HG02981 (cell line): ENCODE measurements around the gene NME7.
A peak's percentile ranks its signal among the peaks of the same experiment; 100 is the strongest.
"Not testable (repeated sequence)": the region's sequence is repeated elsewhere in the genome, so short reads cannot be mapped to it uniquely, and the experiment has no call there.

Experiments used
- ATAC-seq: cut with Tn5 transposase; IDR thresholded peaks from one replicate; pipeline ENCODE4 v1.9.1; 2021; ENCODE audit warnings: mild to moderate bottlenecking, moderate library complexity; ENCODE audit not compliant: unreplicated experiment

The NME7 gene, protein sequence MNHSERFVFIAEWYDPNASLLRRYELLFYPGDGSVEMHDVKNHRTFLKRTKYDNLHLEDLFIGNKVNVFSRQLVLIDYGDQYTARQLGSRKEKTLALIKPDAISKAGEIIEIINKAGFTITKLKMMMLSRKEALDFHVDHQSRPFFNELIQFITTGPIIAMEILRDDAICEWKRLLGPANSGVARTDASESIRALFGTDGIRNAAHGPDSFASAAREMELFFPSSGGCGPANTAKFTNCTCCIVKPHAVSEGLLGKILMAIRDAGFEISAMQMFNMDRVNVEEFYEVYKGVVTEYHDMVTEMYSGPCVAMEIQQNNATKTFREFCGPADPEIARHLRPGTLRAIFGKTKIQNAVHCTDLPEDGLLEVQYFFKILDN

DNA sequence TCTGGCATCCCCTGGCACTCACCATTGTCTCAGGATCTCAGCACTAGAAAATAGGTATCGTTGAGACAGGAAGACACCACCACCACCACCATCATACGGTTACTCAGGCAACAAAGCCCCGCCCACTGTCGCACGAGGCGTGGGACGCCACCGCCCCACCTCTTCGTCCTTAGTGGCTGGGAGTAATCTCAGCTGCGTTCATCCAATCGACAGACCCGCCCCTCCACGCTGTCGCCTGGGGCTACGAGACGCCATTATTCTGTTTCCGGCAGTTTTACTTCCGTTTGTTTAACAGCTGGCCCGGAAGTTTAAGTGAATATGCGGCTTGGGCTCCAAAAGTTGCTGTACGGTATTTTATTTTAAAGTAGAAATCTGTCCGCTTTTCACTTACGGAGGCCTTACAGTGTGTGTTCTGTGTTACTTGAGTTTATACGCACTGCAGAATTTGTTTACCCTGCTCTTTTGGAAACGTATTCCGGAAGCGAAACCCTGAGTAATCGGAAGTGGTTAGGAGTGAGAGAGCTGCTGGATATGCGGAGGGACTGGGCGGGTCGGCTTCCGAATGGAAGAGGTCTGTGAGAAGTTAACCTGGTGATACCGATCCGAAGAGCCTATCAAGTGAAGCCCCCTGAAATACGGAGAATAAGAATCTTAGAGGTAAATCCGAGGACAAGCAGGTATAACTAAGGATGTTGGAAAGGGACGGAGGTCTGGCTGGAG, at the start of gene NME7, which contains the start of gene BLZF1:
Gene NME7 (minus strand): TSS at position 112 of the 720 bp plus-strand sequence. CDS start 87 bp downstream, at position 25.
Gene BLZF1 (plus strand): TSS at position 510 of the 720 bp plus-strand sequence. CDS start 1,328 bp downstream, outside the sequence.
- ATAC-seq = peak; percentile 94

DNA sequence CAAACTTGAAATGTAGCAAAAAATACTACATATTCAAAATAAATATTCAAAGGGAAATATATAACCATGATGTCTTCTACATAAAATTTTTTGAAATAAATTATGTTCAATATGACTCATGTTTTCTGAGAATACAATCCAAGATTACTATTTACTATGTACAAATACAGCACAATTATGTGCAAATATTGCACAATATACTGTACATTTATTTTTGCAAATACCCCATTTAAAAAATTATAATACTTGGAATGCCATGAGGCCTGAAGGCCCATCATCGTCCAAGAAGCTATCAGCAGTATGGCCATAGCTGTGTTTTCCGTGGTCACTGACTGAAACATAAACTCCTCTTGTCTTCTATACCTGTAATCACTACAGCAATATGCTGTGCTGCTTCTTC, 47.4 kb upstream of the NME7 start:
- no peak for ATAC-seq

DNA sequence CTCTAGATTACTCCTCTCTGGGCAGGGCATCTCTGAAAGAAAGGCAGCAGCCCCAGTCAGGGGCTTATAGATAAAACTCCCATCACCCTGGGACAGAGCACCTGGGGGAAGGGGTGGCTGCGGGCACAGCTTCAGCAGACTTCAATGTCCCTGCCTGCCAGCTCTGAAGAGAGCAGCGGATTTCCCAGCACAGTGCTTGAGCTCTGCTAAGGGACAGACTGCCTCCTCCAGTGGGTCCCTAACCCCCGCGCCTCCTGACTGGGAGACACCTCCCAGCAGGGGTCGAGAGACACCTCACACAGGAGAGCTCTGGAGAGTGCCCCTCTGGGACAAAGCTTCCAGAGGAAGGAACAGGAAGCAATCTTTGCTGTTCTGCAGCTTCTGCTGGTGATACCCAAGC, 40.7 kb upstream of the NME7 start:
- not testable (repeated sequence) for ATAC-seq

DNA sequence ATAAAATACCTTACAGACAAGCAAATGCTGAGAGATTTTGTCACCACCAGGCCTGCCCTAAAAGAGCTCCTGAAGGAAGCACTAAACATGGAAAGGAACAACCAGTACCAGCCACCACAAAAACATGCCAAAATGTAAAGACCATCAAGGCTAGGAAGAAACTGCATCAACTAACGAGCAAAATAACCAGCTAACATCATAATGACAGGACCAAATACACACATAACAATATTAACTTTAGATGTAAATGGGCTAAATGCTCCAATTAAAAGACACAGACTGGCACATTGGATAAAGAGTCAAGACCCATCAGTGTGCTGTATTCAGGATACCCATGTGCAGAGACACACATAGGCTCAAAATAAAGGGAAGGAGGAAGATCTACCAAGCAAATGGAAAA, 35.0 kb upstream of the NME7 start:
- ATAC-seq = not testable (repeated sequence)

DNA sequence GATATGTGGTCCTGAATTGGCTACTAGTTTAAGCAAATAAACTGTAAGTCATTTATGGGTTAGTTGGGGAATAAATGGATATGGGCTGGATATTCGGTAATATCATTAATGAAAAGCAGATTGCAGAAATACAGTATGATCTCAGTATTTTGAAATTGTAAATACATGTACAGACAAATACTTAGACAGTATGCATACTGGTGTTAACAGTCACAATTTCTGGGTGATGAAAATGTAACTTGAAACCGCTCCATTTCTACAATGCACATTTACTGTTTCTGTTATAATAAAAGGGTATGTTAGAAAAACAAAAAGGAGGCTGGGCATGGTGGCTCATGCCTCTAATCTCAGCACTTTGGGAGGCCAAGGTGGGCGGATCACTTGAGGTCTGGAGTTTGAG, 28.4 kb upstream of the NME7 start:
- no peak for ATAC-seq

DNA sequence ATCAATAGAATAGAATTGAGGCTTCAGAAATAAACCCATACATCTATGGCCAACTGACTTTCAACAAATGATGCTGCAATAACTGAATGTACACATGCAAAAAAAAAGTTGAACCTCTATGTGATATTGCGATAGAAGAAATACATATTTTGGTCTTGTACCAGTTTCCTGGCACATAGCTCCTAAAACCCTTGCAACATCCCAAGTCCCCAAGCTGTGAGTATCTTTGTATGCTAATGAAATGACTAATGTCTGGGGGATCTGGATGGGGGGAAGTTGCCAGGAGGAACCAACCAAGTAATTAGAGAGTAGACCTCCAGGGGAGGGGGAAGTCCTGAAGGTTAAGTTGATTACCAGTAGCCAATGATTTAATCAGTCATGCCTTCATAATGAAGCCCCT, 24.8 kb upstream of the NME7 start:
- no peak for ATAC-seq

DNA sequence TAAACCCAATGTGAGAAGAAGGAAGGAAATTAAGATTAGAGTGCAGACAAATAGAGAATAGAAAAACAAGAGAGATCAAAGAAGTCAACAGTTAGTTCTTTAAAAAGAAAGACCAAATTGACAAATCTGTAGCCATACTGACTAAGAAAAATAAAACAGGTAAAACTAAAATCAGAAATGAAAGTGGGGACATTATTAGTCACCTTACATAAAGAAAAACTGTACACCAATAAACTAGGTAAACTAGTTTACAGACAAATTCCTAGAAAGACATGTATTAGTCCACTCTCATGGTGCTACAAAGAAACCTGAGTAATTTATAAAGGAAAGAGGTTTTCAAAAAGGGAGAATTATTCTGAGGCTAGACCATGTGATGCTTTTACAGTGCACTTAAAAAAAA, 22.7 kb upstream of the NME7 start:
- ATAC-seq = peak; percentile 84

DNA sequence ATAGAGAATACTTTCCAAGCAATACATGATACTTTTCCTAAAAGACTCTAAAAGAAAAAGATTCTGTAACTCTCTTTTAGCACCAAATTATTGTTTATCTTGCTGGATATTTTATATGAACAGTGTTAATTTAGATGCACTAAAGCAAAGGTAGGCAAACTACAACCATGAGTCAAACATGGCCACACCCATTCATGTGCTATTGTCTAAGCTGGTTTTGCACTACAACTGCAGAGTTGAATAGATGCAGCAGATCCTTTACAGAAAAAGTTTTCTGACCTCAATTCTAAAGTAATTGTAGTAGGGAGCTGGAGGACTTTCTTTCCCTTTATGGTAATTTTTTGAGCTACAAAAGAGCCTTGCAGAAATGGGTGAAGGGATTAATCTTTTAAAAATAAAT, 19.8 kb upstream of the NME7 start:
- no peak for ATAC-seq

DNA sequence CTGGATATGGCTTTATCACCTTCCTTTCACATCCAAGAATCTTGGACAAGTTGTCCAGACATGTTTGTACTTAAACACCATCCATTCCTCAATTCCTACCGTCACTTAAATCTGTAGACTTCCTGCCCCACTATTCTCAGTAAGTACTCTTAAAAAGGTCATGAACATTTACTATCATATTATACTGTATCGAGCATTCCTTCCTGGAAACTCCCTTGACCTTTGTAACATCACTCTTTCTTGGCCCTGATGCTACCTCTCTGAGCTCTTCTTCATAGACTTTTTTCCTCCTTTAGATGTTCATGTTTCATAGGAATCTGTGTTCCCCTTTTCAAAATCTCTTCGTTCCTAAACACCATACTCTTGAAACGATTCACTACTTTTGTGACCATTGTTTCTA, 15.9 kb upstream of the NME7 start:
- ATAC-seq = no peak

DNA sequence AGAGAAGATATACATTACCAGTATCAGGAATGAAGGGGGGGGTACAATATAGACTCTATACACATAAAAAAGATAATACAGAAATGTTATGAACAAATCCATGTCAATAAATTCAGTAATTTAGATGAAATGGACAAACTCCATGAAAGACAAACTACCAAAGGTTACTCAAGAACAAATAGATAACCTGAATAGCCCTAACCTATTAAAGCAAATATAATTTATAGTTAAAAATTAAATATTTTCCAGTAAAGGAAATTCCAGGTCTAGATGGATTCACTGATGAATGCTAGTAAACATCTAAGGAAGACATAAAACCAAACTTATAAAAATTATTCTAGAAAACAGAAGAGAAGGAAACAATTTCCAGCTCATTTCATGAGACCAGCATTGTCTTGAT, 13.6 kb upstream of the NME7 start:
- ATAC-seq = no peak

DNA sequence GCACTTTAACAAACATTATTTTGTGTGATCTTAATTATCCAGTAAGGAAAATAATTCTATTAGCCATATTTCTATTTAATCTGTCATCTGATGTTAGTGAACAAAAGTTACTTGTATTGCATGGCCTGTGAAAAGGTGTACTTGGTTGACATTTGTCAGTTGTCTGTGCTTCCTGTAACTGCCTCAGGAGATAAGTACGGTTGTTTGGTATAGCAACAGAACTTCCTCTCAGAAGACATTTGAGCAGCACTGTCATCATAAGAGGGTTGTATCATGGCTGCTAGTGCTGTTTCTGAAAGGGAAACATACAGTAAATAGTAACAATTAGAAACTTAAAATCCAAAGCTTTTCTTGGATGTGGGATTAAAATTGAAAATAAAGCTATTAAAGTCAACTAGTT, 3.8 kb upstream of the NME7 start:
- no peak for ATAC-seq

DNA sequence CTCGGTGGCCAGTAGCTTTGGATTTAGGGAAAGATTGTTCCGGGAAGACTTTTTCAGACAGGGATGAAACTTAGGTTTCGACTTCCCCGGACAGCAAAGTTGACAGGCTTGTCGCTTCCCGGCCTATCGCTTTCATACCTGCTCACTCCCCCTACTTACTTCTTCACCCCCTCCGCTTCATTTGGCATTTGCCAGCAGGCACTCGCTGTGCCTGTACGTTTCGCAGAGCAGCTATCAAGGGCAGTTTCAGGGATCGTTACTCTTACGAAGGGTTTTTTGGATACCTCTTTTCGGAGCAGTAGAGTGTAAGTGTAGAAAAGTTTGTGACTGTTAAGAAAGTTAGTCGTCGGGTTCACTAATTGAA, 791 bp upstream of the NME7 start:
- ATAC-seq = no peak

DNA sequence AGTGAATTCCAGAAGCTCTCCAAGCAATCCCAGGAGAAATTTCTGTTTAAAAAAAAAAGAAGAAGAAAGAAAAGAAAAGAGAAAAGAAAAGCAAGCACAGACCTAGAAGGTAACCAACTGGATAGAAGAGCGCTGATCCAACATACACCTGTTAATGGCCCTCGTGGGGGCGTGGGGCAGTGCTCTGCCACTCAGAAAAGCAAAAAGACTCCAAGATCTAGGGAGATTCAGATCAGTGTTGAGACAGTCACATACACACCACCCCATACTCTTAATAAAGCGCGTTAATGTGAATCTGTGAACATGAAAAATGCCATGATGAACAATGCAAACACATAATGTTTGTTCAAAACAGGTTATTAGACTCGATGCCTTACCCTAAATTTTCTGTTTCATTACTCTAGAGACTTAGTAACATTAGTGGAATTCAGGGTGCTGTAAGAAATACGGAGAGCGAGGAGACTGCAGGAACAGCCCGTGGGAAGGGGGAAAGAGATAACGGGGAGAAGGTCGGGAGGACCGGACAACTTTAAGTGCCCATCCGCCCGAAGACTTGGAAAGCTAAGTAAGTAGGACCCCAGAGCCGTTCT, 406 bp downstream of the NME7 start:
- ATAC-seq = no peak

DNA sequence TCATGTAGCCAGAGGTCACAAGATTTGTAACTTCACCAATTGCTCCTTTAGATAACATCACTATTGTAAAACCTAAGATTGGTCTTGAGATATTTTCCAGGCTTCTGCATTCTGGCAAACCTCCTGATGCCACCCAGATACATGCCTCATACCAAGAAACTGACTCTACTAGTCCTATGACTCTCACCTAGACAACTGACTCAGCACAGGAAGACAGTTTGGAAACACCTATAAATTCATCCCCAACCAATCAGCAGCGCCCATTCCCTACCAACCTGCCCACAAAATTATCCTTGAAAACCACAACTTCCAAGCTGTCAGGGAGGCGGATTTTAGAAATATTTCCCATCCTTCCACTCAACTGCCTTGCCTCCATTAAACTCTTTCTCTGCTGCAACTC, 2.6 kb downstream of the NME7 start:
- no peak for ATAC-seq

DNA sequence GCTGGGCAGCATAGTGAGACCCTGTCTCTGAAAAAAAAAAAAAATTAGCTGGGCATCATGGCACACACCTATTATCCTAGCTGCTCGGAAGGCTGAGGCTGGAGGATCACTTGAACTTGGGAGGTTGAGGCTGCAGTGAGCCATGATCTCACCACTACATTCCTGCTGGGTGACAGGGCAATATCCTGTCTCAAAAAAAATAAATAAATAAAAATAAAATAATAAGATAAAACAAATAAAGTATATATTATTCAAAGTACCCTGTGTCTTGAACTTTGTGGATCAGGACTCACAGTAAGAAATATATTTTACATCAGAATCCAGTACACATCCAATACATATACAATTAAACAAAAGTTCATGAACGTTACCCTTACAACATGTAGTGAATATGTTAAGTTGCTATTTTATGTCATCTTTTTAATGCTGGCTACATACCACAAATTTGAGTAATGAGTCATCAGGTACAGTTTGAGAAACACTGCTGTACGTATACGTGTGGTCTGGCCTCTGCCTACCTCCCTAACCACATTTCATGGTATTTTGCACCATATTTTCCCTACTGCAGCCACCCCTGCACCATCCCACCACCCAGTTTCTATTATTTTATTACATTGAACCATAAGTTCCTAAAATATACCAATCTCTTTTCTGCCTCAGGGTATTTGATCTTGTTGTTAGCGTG, 4.4 kb downstream of the NME7 start:
- no peak for ATAC-seq

DNA sequence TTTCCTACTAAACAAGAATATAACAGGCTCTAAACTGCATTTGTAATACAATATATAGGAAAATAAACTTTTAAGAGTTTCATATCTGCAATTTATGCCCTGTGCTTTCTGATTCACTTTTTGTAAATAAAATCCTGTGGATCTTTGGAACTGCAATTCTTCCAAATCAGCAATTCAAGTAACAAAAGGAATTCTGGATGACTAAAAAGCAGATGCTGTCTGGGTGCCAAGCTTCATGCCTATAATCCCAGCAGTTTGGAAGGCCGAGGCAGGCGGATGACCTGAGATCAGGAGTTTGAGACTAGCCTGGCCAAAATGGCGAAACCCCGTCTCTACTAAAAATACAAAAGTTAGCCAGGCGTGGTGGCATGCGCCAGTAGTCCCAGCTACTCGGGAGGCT, 6.3 kb downstream of the NME7 start:
- ATAC-seq = no peak

DNA sequence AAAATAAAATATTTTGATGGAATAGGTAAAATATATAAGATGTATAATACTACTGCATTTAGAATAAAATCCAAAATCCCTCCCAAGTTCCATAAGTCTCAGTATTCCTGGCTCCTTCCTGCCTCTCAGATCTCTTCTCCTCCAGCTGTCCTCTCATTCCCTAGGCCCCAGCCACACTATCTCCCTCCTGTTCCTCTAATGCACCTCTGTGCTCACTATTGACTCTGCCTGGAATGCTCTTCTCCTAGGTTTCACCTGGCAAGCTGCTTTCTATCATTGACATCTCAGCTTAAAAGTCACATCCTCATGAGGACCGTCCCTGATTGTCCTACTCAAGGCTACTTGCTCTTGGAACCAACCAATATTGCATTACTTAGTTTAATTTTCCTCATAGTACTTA, 7.2 kb downstream of the NME7 start:
- no peak for ATAC-seq

DNA sequence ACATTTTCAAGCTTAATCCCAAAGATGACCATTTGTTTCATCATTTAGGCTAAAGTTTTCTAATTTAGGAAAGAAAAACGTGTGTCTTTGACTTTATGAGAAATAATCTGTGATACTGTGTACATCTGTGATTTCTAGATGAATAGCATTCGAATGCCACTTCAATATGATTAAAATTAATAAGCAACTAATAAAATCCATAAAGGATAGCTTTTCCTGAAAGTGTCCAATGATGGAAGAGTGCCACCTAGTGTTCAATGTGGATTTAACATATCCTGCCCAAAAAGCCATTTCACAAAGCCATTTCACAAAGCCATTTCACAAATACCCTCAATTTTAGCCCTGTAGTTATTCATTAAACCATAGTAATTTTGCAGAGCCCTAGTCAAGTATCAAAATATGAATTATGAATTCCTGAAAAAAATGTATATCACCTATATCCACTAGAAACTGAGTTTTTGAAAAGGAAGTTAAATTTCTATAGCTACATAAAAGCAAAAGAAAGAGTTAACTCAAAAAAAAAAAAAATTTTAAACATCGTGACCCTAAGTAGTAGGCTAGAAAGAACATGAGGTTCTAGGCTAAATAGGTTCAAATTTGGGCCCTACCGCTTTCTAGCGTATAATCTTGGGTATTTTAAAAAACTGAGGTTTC, 19.1 kb downstream of the NME7 start:
- no peak for ATAC-seq

DNA sequence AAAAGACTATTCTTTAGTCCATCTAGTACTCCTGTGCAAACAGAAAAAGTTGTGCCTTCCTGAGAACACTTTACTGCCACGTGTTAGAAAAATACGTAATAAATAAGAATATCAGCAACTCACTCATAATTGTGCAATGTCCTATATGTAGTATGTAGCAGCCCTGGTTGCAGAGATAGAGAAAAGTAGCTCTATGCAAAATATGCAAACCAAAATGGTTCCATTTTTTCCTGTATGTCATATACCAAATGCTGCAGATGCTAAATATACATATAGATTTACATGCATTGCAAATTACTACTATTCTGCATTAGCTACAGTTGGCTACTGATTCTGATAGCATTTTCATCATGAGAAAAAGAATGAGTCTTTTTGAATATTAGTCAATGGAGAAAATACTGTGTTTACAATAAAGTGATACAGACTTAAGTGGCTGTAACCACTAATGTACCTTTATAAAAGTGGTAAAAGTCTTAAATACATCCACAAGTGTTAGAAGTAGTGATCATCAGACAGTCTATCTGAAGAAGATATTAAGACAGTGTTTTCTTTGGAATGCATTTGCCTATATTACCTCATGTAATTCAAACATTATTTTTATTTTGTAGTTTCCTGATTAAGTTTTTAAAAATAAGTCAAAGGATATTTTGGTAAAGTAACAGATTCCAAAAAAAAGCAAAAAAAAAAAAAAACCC, 19.8 kb downstream of the NME7 start:
- ATAC-seq = no peak

DNA sequence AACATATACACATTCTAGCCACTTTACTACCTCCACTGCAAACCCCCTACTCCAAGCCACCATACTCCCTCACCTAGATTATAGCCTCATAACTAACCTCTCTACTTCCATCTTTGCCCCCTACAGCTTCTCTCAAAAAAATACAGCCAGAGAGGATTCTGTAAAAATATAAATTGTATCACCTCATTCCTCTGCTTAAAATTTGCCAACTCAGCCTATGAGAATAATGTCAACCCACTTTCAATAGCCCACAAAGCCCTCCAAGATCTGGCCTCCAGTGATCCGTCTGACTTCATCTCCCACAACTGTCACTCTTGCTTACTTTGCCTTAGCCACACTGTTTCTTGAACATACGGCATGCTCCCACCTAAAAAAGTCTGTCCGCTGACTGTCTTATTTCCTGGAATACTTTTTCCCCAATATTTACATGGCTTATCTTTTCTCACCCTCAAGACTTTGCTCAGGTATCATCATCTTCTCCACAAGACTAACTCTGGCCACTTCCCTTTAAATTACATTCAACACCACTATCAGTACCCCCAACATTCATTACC, 21.5 kb downstream of the NME7 start:
- no peak for ATAC-seq
